Ascending aorta (tissue), 2 donors: ENCODE data around the gene FAM114A1. TPM values are rescaled to one million over a fixed set of nuclear protein-coding genes. Genes with fewer than 3 reads are reported as not detected.
A peak's percentile ranks its signal among the peaks of the same experiment; 100 is the strongest.

Experiments
- DNase-seq, 2 donors: peaks; one replicate each; pipeline ENCODE4 v3.0.0-alpha.2; 2019; ENCODE audit warnings: low spot score in 2 of 2
- H3K27ac ChIP-seq, 2 donors: fragments of 200-600 bp; sonication (generic); one replicate each; pipeline ENCODE4 v1.5.1; 2016 to 2017; ENCODE audit warnings: mild to moderate bottlenecking in 1 of 2
- H3K27me3 ChIP-seq: fragments of 200-600 bp; sonication (generic); one replicate; pipeline ENCODE4 v1.5.1; 2017
- H3K36me3 ChIP-seq, 2 donors: fragments of 200-600 bp; sonication (generic); one replicate each; pipeline ENCODE4 v1.5.1; 2016
- H3K4me1 ChIP-seq, 2 donors: fragments of 200-600 bp; sonication (generic); one replicate each; pipeline ENCODE4 v1.5.1; 2016 to 2017; ENCODE audit warnings: mild to moderate bottlenecking in 1 of 2
- H3K4me3 ChIP-seq, 2 donors: fragments of 200-600 bp; sonication (generic); one replicate each; pipeline ENCODE4 v1.5.1; 2016 to 2017; ENCODE audit warnings: mild to moderate bottlenecking in 1 of 2
- H3K9me3 ChIP-seq, 2 donors: fragments of 200-600 bp; sonication (generic); one replicate each; pipeline ENCODE4 v1.5.1; 2016
- intact Hi-C: fragments of 100-400 bp; cut with DNase I; formaldehyde crosslinking; loops from one replicate; pipeline ENCODE4 v1.15.1; 2023
- total RNA-seq: library from RNA; depleted of rRNA; stranded (reverse); fragments of >200 nt; gene quantifications from one replicate; pipeline ENCODE4 v1.1.0, GENCODE V29; 2016
- TF ChIP-seq, protein P1 (sequence below), 3 experiments: fragments of 200-600 bp in 2 of 3; fragments of 450-650 bp in 1 of 3; sonication (generic) in 2 of 3; IDR thresholded peaks; one replicate each; pipeline ENCODE4 v1.5.1; 2016 to 2019; ENCODE audit warnings: antibody characterized with exemption in 3 of 3, mild to moderate bottlenecking in 1 of 3, moderate library complexity in 1 of 3

Gene FAM114A1
- total RNA-seq, 1 donor from 2014 or later = 45.7 TPM

DNA sequence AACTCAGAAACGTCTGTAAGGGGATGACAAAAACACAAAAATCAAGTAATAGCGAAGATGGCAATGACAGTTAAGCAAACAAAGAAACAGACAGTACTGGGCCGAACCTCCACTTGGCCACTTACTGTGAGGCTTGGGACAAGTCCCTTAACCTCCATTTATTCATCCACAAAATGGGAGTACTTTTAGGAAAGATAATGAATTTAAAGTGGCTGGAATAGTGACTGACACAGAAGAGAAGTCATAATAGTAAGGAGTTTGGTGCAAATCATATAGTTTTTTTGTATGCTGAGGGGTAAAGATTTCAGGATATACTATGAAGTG is 9.5 kb upstream of the FAM114A1 start:
- TF ChIP-seq, protein P1, sequence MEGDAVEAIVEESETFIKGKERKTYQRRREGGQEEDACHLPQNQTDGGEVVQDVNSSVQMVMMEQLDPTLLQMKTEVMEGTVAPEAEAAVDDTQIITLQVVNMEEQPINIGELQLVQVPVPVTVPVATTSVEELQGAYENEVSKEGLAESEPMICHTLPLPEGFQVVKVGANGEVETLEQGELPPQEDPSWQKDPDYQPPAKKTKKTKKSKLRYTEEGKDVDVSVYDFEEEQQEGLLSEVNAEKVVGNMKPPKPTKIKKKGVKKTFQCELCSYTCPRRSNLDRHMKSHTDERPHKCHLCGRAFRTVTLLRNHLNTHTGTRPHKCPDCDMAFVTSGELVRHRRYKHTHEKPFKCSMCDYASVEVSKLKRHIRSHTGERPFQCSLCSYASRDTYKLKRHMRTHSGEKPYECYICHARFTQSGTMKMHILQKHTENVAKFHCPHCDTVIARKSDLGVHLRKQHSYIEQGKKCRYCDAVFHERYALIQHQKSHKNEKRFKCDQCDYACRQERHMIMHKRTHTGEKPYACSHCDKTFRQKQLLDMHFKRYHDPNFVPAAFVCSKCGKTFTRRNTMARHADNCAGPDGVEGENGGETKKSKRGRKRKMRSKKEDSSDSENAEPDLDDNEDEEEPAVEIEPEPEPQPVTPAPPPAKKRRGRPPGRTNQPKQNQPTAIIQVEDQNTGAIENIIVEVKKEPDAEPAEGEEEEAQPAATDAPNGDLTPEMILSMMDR (IDR thresholded peaks at IDR 0.05) = no peak
- Histone ChIP-seq H3K27ac (peak overlapping the region; percentile 2 to 50), H3K36me3 (no peaks in the 10 kb centered on the region), H3K9me3 (no peaks in the 10 kb centered on the region), H3K27me3 (no peaks in the 10 kb centered on the region), H3K4me1 (no peaks in the 10 kb centered on the region), H3K4me3 (no peak overlapping the region)
- DNase-seq = no peak
- intact Hi-C loops = loop anchor here (5.0 kb wide), 2 partner anchors 34 to 796 kb away; no protein-coding TSS in a partner anchor

DNA sequence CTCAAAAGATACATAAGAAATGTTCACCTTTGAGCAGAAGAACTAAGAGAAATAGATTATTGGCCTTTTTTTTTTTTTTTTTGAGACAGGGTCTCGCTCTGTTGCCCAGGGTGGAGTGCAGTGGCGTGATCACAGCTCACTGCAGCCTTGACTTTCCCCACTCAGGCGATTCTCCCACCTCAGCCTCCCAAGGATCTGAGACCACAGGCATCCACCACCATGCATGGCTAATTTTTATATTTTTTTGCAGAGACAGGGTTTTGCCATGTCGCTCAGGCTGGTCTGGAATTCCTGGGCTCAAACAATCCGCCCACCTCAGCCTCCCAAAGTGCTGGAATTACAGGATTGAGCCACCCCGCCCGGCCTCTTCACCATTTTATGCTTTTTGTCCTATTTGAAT is 8.1 kb upstream of the FAM114A1 start:
- Histone ChIP-seq H3K9me3 (no peaks in the 10 kb centered on the region), H3K4me1 (no peaks in the 10 kb centered on the region), H3K27me3 (no peaks in the 10 kb centered on the region), H3K4me3 (no peak overlapping the region), H3K36me3 (no peaks in the 10 kb centered on the region), H3K27ac (no peak overlapping the region)
- intact Hi-C loops = loop anchor here (5.0 kb wide), 2 partner anchors 33 to 797 kb away; no protein-coding TSS in a partner anchor
- TF ChIP-seq, protein P1 (IDR thresholded peaks at IDR 0.05) = no peak
- no peak for DNase-seq

DNA sequence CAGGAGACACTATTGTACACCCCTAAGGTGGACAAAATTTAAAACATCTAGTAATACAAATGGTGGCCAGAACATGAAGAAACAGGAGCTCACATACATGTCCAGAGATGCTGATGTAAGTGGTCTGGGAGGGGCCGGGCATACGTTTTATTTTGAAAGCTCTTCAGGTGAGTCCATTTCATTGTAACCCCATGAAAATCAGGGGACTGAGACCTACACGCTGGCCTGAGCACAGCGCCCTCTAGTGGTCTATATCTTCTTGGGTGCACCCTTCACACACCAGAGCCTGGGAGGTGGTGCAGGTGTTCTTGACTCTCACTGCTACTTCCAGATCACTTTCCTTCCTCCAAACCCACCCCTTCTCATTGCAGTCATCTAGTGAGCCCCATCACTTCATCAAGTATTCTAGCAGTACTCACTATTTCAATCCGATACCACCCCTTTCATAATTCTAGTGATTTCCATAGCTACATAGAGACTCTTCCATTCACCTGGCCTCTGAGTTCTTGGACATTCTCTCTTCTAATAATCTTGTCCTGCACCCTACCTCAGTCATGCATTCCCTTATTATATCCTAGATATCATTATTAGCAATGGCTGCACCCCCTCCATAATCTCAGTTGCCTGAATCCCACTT is 6.7 kb upstream of the FAM114A1 start:
- Histone ChIP-seq H3K36me3 (no peaks in the 10 kb centered on the region), H3K27ac (no peak overlapping the region), H3K4me1 (no peaks in the 10 kb centered on the region), H3K9me3 (no peaks in the 10 kb centered on the region), H3K4me3 (no peak overlapping the region), H3K27me3 (no peaks in the 10 kb centered on the region)
- DNase-seq = no peak
- TF ChIP-seq, protein P1 (IDR thresholded peaks at IDR 0.05) = peak; percentile 18 to 50 (median 27)
- intact Hi-C loops = loop anchor here (10.0 kb wide), 2 partner anchors 184 to 686 kb away; no protein-coding TSS in a partner anchor

DNA sequence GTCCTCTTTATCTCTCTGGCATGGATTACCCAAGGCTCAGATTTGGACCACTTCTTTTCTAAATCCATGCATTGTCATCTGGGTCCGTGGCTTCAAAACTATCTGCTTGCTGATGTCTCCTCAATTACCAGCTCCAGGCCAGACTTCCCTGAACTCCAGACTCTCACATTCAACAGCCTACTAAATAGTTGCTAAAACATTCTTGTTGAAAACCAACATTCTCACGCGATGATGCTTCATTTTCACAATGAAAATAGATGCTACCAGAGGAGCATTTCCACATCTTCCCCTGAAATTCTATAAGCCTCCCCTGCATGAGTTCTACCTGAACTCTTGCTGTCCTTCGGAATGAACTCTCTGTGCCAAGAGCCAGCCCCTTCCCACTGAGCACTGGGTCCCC is 5.8 kb upstream of the FAM114A1 start:
- intact Hi-C loops = loop anchor here (10.0 kb wide), 2 partner anchors 183 to 687 kb away; no protein-coding TSS in a partner anchor

DNA sequence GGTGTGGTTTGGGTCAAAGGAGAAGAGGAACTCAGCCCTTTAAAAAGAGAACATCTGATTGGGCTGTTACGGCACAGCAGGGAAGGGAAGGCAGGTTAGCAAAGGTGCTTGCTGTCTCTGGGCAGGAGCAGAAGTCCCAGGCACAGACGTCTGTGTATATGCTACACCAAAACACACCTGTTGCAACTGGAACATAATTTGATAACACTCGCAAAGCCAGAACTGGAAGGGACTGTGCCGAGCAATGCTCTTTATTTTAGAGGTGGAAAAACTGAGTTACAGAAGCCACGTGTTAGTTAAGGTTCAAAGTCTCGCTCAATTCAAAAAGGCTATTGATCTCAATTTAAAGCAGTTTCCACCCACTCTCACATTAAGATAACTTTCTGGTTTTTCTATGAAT is 2.2 kb upstream of the FAM114A1 start:
- TF ChIP-seq, protein P1 (IDR thresholded peaks at IDR 0.05) = no peak
- Histone ChIP-seq H3K9me3 (no peaks in the 10 kb centered on the region), H3K27me3 (no peaks in the 10 kb centered on the region), H3K4me1 (peaks cover 0 to 8% of the 10 kb centered on the region in 2 donors), H3K4me3 (no peak overlapping the region), H3K27ac (no peak overlapping the region), H3K36me3 (no peaks in the 10 kb centered on the region)
- intact Hi-C loops = loop anchor here (5.0 to 10.0 kb wide), 4 partner anchors 179 to 691 kb away; partner anchors contain the start of genes KLF3 and WDR19
- no peak for DNase-seq

More for the DNA sequence above, 5.8 kb upstream of the FAM114A1 start:
- Histone ChIP-seq H3K9me3 (no peaks in the 10 kb centered on the region), H3K27me3 (no peaks in the 10 kb centered on the region), H3K4me1 (no peaks in the 10 kb centered on the region), H3K36me3 (no peaks in the 10 kb centered on the region), H3K27ac (no peak overlapping the region), H3K4me3 (no peak overlapping the region)
- no peak for DNase-seq
- TF ChIP-seq, protein P1 (IDR thresholded peaks at IDR 0.05) = no peak
